Activated CD8-positive, alpha-beta memory T cell treated with anti-CD3 and anti-CD28 coated beads, Interleukin-2, amount 50 U/mL, for 1 hour (primary cell): Measurements from ENCODE around the gene OR6A2.

ENCODE experiments used
- DNase-seq: peaks from one replicate; pipeline ENCODE4 v3.0.0-alpha.2; 2020; ENCODE audit errors: extremely low read depth

The OR6A2 gene

DNA sequence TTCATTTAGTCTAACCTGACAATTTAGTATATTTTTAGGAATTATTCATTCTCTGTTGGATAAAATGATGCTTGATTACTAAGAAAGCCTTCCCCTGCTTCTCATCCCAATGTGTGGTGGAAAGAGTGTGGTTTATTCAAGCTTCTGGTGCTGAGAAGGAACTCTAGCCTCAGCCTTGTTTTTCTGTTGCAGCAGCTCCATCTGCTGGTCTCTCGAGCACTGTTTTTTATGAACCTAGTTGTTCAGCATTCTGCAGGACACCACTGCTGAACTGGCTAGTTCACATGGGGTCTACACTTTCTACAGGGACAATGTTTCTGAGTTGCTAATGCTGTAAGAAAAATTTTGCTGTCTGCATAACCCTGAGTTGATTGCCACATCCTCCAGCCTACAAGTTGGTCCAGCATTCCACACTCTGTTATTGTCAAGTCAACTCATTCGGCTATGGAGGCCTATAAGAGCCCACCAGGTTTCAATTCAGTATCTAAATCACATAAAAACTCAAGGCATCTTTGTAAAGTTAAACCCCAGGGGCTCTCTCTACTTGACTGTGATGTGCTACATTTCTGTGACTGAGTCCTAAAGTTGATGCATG lies 42.0 kb downstream of the OR6A2 start:
- no peak for DNase-seq

DNA sequence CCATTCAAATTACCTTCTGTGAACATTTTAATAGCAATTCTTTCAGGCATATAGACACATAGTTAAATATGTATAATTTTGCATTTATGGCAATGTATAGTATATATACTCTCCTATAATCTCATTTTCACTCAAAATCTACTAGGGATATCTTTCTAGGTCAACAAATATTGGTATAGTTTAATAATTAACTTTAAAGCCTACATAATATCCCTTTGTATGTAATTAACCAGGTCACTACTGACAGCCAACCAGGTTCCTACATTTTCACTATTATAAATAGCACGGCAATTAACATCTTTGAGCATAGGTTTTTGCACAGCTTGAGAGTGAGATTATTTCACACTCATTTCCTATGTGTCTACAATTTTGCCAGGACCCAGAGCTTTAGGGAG lies 43.5 kb downstream of the OR6A2 start:
- DNase-seq = no peak

DNA sequence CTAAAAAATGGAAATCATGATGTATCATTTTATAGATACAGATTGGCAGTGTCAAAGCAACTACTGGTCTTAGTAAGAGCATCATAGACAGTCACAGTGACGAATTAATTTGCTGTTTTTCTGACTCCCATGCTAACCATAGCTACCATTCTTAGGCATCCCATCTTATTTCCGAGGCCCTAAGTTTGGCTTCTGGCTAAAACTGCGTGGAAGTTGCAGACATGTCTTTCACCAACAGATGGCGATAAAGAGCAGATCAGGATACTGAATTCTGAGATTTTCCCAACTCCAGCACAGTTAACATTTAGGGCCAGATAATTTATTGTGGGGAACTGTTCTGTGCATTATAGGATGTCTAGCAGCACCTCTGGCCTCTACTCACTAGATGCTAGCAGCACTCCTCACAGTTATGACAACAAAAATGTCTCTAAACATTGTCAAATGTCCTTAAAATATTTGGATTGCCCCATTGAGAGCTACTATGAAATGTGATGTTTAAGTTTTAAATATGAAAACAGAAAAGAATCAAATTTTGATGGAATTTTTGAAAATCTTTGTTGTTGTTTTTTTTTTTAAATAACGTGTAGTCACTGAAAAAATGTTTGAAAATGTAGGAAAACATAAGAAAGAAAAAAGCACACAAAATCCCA lies 44.1 kb downstream of the OR6A2 start:
- no peak for DNase-seq

DNA sequence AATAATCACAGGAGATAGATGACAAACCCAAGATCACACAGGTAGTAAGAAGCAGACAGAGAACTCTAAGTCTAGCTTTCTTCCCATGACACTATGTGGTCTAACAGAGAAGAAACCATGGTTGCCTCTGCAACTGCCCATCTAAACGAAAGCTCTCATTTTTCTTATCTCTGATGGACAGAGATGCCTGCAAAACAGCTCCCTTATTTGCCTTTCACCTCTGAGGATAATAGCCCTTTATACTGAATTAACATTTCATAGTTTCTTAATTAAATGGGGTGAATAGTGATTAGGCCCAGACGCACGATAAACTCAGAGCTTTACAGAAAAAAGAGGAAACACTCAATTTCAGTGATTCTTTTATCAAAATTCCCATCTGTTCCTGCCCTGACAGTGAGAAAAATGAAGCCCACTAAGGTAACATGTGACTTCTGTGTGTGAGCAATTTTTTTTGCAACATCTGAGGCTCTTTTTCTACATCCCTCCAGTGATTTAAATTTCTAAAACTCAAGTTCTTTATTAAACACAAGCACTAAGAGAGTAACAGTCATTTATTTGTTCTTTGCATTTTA lies 52.3 kb downstream of the OR6A2 start:
- DNase-seq = no peak

DNA sequence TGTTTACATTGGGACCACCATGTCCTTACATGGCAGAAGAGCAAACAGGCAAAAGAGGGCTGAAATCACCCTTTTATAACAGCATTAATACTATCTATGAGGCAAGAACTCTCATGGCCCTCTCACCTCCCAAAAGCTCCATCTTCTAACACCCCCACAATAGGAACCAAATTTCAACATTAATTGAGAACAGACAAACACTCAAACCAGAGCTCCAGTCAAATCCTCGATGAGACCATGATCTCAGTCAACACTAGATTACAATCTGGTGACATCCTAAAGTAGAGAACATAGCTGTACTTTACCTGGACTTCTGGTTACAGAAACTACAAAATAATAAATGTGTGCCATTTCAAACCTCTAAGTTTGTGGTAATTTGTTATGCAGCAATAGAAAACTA lies 52.9 kb downstream of the OR6A2 start:
- no peak for DNase-seq

DNA sequence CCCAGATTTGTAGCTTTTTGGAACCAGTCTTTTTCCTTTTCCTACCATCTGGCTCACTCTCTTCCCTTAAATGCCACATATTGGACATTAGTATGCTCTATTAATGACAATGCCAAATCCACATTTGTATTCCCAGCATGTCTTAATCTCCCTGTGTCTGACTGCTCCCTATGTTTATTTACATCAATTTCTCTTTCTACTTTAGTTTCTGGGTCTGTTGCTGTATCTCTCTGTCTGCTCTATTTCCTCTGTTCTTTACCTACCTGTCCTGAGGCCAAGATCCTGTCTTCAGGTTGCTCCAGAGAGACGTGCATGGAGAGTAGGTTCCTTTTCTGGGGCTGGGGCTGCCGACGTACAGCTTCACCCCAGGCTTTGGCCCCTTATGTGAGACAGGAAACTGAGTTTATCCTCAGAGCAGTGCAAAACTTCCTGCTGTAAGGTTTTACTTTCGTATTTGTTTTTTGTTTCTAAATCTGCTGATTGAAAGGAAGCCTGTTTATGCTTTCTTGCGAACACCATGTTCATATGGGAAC lies 53.3 kb downstream of the OR6A2 start:
- no peak for DNase-seq

DNA sequence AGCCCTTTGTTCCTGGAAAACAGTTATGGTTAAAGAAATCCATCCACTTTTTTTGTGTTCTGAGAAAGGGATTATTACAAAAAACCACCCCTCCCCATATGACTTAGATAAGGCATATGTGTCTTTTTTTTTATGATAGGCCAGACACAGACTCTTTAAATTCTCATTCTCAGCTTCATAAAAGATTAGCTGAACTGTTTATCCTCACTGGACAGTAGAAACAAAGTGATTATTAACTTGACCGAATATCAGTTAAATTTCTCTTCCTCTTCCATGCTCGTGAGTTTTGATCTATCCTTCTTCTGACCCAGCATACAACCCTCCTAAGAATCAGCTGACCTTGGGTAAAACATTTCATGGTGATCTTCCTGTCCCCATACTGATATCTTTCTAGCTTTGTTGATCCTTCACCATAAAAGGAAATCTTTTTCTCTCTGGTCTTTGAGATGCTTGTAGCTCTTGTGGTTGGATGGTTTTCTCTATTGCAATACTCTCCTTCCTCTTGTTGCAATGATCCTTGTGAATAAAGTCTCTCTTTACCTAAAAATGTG lies 53.9 kb downstream of the OR6A2 start:
- DNase-seq = no peak

DNA sequence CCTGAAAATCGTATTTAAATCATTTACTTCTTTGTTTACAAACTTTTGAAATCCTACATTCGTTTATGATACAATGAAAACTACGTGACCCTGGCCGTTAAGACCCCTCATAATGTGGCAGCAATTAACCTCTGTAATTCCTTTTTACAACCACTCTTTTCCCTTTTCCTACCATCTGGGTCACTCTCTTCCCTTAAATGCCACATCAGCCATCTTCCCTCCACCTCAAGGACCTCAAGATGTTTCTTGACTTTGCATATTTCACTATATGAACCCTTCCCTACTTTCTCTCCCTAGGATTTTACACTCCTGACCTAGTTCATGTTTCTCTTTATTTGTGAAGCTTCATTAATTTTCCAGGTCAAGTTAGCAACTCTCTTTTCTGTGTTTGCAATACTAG lies 54.5 kb downstream of the OR6A2 start:
- no peak for DNase-seq

DNA sequence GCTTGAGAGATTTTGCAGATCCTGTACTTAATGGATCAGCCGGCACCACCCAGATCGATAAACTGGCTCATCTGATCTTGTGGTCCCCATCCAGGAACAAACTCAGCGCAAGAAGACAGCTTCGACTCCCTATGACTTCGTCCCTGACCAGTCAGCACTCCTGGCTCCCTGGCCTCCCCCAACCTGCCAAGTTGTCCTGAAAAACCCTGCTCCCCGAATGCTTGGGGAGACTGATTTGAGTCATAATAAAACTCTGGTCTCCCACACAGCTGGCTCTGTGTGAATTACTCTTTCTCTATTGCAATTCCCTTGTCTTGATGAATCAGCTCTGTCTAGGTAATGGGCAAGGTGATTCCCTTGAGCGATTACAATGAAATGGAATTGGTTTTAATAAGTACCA lies 57.2 kb downstream of the OR6A2 start:
- DNase-seq = no peak
